ENCODE measurements around the gene HNF4A.

DNA sequence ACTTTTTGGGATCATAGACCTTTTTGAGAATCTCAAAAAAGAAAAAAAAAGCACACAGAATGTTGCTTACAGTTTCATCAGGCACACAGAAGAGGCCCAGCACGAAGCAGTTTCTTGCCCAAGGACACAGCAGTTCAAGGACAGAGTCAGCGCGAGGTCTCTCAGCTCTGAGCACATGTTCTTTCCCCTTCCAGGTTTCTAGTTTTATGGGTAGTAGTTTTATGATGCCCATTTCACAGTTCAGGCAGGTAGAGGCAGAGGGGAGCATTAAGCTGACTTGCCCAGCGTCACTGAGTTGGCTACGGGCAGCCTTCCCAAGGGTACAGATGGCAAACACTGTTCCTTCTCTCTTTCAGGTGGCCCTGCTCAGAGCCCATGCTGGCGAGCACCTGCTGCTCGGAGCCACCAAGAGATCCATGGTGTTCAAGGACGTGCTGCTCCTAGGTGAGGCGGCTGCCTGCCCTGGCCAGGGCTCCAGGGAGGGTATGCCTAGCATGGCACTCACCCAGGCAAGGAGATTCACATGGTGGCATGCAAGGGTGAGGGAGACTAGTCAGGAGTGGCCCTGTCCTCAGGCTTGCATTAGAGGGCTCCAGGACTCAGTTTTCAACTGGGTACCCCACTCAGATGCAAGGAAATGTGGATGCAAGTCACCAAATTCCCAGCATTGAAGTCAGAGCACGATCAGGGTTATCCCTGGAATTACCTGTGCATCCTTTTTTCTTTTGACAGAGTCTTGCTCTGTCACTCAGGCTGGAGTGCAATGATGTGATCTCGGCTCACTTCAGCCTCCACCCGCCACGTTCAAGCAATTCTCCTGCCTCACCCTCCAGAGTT, 62.8 kb downstream of the HNF4A start:
- no peak for TF ChIP-seq SP1 (IDR thresholded peaks at IDR 0.05)
- no peak for TF ChIP-seq BHLHE40 (IDR thresholded peaks at IDR 0.05; ENCODE audit: borderline replicate concordance)
- TF ChIP-seq ZNF384 (IDR thresholded peaks at IDR 0.05) = no peak
